WERI-Rb-1 (cell line): ENCODE results near the gene ZFP64.
"Not testable (repeated sequence)": the region's sequence is repeated elsewhere in the genome, so short reads cannot be mapped to it uniquely, and the experiment has no call there.

Source experiments
- DNase-seq: peaks from one replicate; pipeline ENCODE4 v3.0.0-alpha.2; 2020
- H3K27ac ChIP-seq: fragments of 250-450 bp; sonication (Bioruptor Pico); 2 replicates; pipeline ENCODE4 v1.5.1; 2020; ENCODE audit warnings: mild to moderate bottlenecking, moderate library complexity
- H3K27me3 ChIP-seq: fragments of 250-450 bp; sonication (Bioruptor Pico); 2 replicates; pipeline ENCODE4 v1.5.1; 2021; ENCODE audit warnings: mild to moderate bottlenecking, low read depth, moderate library complexity; ENCODE audit not compliant: insufficient read depth, severe bottlenecking
- H3K36me3 ChIP-seq: fragments of 250-450 bp; sonication (Bioruptor Pico); 2 replicates; pipeline ENCODE4 v1.5.1; 2020; ENCODE audit warnings: mild to moderate bottlenecking, moderate library complexity
- H3K4me3 ChIP-seq: 2 replicates; pipeline ENCODE4 v1.5.1; 2011; ENCODE audit warnings: low read depth, mild to moderate bottlenecking, control low read depth, low read length
- H3K9me3 ChIP-seq: fragments of 250-450 bp; sonication (Bioruptor Pico); 2 replicates; pipeline ENCODE4 v1.5.1; 2021; ENCODE audit warnings: mild to moderate bottlenecking, moderate library complexity; ENCODE audit not compliant: severe bottlenecking
- TF ChIP-seq, protein P1 (sequence below): IDR thresholded peaks from 2 replicates; pipeline ENCODE4 v1.5.1; 2011; ENCODE audit warnings: low read depth, mild to moderate bottlenecking, control low read depth, inconsistent platforms, low read length

Gene ZFP64

DNA sequence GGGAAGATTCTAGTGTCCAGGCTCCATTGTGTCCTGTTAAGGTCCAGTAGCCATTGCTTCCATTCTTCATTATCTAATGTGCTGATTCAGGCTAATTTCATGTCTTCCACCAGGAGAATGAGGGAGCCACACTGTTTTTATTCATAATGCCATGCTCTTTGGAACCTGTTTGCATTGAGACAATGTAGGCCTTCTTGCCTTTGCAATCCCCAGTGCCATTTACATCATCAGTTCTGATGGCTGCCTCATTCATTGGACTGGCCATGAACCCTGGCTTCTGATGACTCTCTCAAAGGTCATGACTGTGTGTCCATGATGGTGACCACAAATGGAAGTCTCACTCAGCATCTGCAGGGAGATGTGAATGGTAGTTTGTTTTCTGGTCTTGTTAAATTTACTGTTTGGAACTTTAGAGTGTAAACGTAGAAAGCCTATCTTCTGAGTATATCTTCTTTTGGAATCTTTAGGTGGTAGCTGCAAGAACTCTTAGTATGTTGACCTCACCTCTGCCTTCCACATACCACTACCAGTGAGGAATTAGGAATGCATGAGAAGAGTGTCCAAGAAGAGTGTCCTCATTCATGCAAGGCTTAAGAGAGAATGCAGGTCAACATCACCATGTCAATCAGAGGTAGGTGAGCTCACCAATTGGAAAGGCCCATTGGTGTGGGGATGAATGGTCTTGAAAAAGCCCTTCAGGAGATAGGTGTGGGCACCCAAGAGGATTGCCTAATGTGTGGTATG, 42.9 kb upstream of the ZFP64 start:
- no peak overlapping the region for H3K27ac ChIP-seq
- H3K9me3 ChIP-seq = no peaks in the 10 kb centered on the region
- H3K27me3 ChIP-seq = no peaks in the 10 kb centered on the region
- no peak overlapping the region for H3K4me3 ChIP-seq
- no peaks in the 10 kb centered on the region for H3K36me3 ChIP-seq
- DNase-seq = no peak
- TF ChIP-seq, protein P1, sequence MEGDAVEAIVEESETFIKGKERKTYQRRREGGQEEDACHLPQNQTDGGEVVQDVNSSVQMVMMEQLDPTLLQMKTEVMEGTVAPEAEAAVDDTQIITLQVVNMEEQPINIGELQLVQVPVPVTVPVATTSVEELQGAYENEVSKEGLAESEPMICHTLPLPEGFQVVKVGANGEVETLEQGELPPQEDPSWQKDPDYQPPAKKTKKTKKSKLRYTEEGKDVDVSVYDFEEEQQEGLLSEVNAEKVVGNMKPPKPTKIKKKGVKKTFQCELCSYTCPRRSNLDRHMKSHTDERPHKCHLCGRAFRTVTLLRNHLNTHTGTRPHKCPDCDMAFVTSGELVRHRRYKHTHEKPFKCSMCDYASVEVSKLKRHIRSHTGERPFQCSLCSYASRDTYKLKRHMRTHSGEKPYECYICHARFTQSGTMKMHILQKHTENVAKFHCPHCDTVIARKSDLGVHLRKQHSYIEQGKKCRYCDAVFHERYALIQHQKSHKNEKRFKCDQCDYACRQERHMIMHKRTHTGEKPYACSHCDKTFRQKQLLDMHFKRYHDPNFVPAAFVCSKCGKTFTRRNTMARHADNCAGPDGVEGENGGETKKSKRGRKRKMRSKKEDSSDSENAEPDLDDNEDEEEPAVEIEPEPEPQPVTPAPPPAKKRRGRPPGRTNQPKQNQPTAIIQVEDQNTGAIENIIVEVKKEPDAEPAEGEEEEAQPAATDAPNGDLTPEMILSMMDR = no peak

- H3K9me3 ChIP-seq = no peaks in the 10 kb centered on the region
- H3K27me3 ChIP-seq = no peaks in the 10 kb centered on the region
- no peak overlapping the region for H3K27ac ChIP-seq
- no peak for DNase-seq
- TF ChIP-seq, protein P1 = no peak
- H3K4me3 ChIP-seq = no peak overlapping the region
- no peaks in the 10 kb centered on the region for H3K36me3 ChIP-seq
These were observed 39.7 kb upstream of the ZFP64 start for GRCh38 chr20:52231230-52231746.

- DNase-seq = no peak
- Histone ChIP-seq H3K9me3 (no peaks in the 10 kb centered on the region), H3K36me3 (no peaks in the 10 kb centered on the region), H3K4me3 (no peak overlapping the region), H3K27ac (no peak overlapping the region), H3K27me3 (no peaks in the 10 kb centered on the region)
- TF ChIP-seq, protein P1 = no peak
These were observed 38.8 kb upstream of the ZFP64 start for GRCh38 chr20:52230409-52230808.

DNA sequence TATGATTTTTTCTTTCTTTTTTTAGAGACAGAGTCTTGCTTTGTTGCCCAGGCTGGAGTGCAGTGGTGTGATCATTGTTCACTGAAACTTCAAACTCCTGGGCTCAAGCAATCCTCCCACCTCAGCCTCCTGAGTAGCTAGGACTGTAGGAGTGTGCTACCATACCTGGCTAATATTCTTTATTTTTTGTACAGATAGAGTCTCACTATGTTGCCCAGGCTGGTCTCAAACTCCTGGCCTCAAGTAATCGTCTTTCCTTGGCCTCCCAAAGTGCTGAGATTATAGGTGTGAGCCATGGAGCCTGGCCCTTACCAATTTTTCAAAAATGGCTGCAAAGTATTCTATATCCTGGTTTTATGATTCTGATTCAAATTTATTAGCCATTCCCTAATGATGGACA, 37.8 kb upstream of the ZFP64 start:
- H3K4me3 ChIP-seq, H3K9me3 ChIP-seq, H3K36me3 ChIP-seq, H3K27ac ChIP-seq, DNase-seq, H3K27me3 ChIP-seq: not testable (repeated sequence)

- no peaks in the 10 kb centered on the region for H3K36me3 ChIP-seq
- H3K4me3 ChIP-seq = no peak overlapping the region
- no peak overlapping the region for H3K27ac ChIP-seq
- no peaks in the 10 kb centered on the region for H3K27me3 ChIP-seq
- peaks cover 6% of the 10 kb centered on the region for H3K9me3 ChIP-seq
- TF ChIP-seq, protein P1 = no peak
- DNase-seq = no peak
These were observed 34.8 kb upstream of the ZFP64 start for GRCh38 chr20:52226370-52226769.

GRCh38 chr20:52224920-52225319, 33.3 kb upstream of the ZFP64 start:
- Histone ChIP-seq H3K4me3 (no peak overlapping the region), H3K27ac (no peak overlapping the region), H3K36me3 (no peaks in the 10 kb centered on the region), H3K27me3 (no peaks in the 10 kb centered on the region), H3K9me3 (peaks cover 15% of the 10 kb centered on the region)
- no peak for DNase-seq
- TF ChIP-seq, protein P1 = no peak

- peaks cover 15% of the 10 kb centered on the region for H3K9me3 ChIP-seq
- not testable (repeated sequence) for DNase-seq, H3K27ac ChIP-seq, H3K36me3 ChIP-seq, H3K27me3 ChIP-seq, H3K4me3 ChIP-seq
These were observed 29.8 kb upstream of the ZFP64 start for GRCh38 chr20:52221362-52221761.

GRCh38 chr20:52220891-52221290, 29.3 kb upstream of the ZFP64 start:
- DNase-seq, H3K27me3 ChIP-seq, H3K4me3 ChIP-seq, H3K27ac ChIP-seq, H3K36me3 ChIP-seq: not testable (repeated sequence)
- peaks cover 15% of the 10 kb centered on the region for H3K9me3 ChIP-seq
